ENCODE results near the gene ZNF217.

GRCh38 chr20:53631909-53632662 lies 38.4 kb upstream of the ZNF217 start:
- TF ChIP-seq EZH2 (IDR thresholded peaks at IDR 0.05) (no peak), POLR2AphosphoS5 (IDR thresholded peaks at IDR 0.05; ENCODE audit: borderline replicate concordance, low read depth, low read length) (no peak)

Measured in SK-N-MC (cell line).